ENCODE data around the gene SPDYA. TPM values are rescaled to one million over a fixed set of nuclear protein-coding genes. Genes with fewer than 3 reads are reported as not detected.

Gene SPDYA
- total RNA-seq, 4 donors from 2014 or later = 0.49 to 3.3 (median 1.4) TPM

GRCh38 chr2:28855977-28856376 lies 45.3 kb downstream of the SPDYA start:
- TF ChIP-seq CTCF (IDR thresholded peaks at IDR 0.05; ENCODE audit: low read depth) = no peak

DNA sequence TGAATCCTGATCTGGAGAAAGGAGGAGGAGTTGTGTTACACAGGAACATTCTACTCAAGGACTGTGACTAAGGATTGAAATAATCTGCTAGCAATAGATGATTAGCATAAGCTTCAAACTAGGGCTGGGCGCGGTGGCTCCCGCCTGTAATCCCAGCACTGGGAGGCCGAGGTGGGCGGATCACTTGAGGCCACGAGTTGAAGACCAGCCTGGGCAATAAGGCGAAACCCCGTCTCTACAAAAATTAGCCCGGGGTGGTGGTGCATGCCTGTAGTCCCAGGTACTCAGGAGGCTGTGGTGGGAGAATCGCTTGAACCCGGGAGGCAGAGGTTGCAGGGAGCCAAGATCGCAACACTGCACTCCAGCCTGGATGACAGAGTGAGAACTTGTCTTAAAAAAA lies 58.0 kb downstream of the SPDYA start:
- TF ChIP-seq CTCF (IDR thresholded peaks at IDR 0.05; ENCODE audit: low read depth) = no peak

GRCh38 chr2:28869494-28870145 lies 59.0 kb downstream of the SPDYA start:
- no peak for TF ChIP-seq CTCF (IDR thresholded peaks at IDR 0.05; ENCODE audit: low read depth)

DNA sequence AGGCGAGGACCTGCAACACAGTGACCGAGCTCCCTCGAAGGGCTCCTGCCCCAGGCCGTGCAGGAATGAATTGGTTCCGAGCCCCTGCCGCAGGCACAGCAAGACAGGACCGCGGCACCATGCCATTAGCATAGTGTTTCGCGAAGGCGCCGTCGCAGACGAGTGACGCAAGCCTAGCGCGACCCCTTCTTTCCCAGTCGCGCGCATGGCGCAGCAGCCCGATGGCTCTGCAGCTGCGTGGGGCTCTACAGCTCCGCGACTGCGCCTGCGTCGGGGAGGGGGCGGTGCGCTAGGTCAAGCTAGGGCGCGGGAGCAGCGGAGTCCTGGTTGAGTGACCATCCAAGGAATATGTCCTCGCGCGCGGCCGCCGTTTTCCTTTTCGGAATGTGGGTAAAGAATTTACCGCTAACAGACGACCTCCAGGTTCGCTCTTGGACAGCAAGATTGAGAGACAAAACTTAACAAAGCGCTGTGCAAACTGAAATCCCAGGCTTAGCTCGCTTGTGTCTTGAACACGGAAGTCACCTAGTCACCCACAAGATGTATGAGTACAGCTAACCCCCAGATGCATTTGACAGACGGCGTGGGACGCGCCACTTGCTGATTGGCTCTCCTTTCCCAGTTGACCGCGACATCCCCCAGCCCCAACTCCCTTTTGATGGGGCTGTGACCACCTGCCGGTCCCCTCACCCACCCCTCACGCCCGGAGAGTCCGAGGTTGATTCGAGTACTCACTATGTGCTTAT lies 59.7 kb downstream of the SPDYA start, which contains the start of gene TRMT61B:
Gene TRMT61B, minus strand, starts transcription at position 164 of the 746 bp plus-strand sequence. Its CDS starts 32 bp downstream, at position 132.
- TF ChIP-seq CTCF (IDR thresholded peaks at IDR 0.05; ENCODE audit: low read depth) = no peak

- no peak for TF ChIP-seq CTCF (IDR thresholded peaks at IDR 0.05; ENCODE audit: low read depth)
Measured at GRCh38 chr2:28871620-28872019, 61.0 kb downstream of the SPDYA start.

DNA sequence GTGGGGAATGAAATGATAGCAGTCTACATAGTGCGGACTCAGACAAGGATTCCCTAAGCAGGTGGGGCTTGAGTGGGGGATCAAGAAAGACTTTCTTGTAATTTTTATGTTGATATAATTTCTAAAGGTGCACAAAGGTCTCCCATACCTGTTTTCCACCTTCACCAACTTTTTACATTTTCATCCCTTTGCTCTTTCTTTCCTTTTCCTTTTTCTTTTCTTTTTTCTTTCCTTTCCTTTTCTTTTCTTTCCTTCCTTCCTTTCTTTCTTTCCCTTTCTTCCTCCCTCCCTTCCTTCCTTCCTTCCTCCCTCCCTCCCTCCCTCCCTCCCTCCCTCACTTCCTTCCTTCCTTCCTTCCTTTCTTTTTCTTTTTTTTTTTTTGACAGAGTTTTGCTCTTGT lies 69.6 kb downstream of the SPDYA start:
- no peak for TF ChIP-seq CTCF (IDR thresholded peaks at IDR 0.05; ENCODE audit: low read depth)

DNA sequence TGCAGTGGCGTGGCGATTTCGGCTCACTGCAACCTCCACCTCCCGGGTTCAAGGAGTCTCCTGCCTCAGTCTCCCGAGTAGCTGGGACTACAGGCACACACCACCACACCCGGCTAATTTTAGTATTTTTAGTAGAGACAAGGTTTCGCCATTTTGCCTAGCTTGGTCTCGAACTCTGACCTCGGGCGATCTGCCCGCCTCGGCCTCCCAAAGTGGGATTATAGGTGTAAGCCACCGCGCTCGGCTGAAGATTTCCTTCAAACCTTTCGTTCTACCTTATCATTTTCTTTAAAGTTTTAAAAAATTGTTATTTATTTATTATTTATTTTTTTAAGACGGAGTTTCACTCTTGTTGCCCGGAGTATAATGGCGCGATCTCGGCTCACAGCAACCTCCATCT lies 82.9 kb downstream of the SPDYA start:
- TF ChIP-seq CTCF (IDR thresholded peaks at IDR 0.05; ENCODE audit: low read depth) = no peak

Data from subcutaneous adipose tissue (tissue), 4 donors.